Measurements from ENCODE around the gene AIMP1. TPM values are rescaled to one million over a fixed set of nuclear protein-coding genes. Genes with fewer than 3 reads are reported as not detected.

Gene AIMP1
- total and polyA plus RNA-seq, 2 of the 13 experiments (the other 11 are each of a cell fraction or from before 2014, with no cell fraction given): 28.6 to 82.9 TPM

GRCh38 chr4:106373026-106373425, 56.7 kb downstream of the AIMP1 start:
- ChIA-PET CTCF (ENCODE audit: low intra/inter-chr PET ratio, low total read pairs) (no interaction called here), POLR2A (no interaction called here)
- Histone ChIP-seq H3K36me3 (replicated peaks in 1 of 2; ENCODE audit: control insufficient read depth in 1 of 2, insufficient read depth in 2 of 2, low read length in 2 of 2) (no peaks in the 10 kb centered on the region), H3K27ac (ENCODE audit: extremely low read length, insufficient read depth, low read length) (no peak overlapping the region), H3K4me3 (replicated peaks in 1 of 3; ENCODE audit: insufficient read depth in 1 of 3, low read depth in 2 of 3, low read length in 3 of 3) (no peak overlapping the region), H4K20me1 (ENCODE audit: insufficient read depth, low read length) (no peaks in the 10 kb centered on the region), H3K27me3 (ENCODE audit: control insufficient read depth in 1 of 2, insufficient read depth in 2 of 2, low read length in 2 of 2) (no peaks in the 10 kb centered on the region), H3K4me2 (ENCODE audit: low read depth, low read length) (no peak overlapping the region), H3K9me3 (ENCODE audit: low read length) (no peaks in the 10 kb centered on the region), H2AFZ (ENCODE audit: low read length) (no peak overlapping the region), H3K79me2 (ENCODE audit: insufficient read depth, low read length) (no peaks in the 10 kb centered on the region), H3K4me1 (ENCODE audit: insufficient read depth, low read length) (no peaks in the 10 kb centered on the region), H3K9ac (ENCODE audit: insufficient read depth, low read depth, low read length) (no peak overlapping the region)
- DNase-seq (ENCODE audit: low spot score): no peak
- in situ Hi-C loops (cut with HindIII; ENCODE audit: extremely low pct_ligation_motif_present, low pct_unique_long_range_greater_than_20kb) (loop anchor here (25.0 kb wide), 1 partner anchor 439 kb away; no protein-coding TSS in a partner anchor), intact Hi-C loops (cut with micrococcal nuclease; ENCODE audit: unreplicated experiment) (no loop called here)
- no peak for FAIRE-seq
- no TSS peak for BruUV-seq (replicated peaks)
- 46% methylated on average over 3 of the region's 3 CpGs for WGBS (ENCODE audit: low lambda C conversion rate)
- ATAC-seq: no peak
- TF ChIP-seq RCOR2 (CRISPR knock-in tag; IDR thresholded peaks at IDR 0.05) (no peak), ZNF720 (CRISPR knock-in tag; IDR thresholded peaks at IDR 0.05) (no peak), ZNF292 (CRISPR knock-in tag; IDR thresholded peaks at IDR 0.05; ENCODE audit: borderline replicate concordance, low read depth) (no peak), ZBTB33 (CRISPR knock-in tag; IDR thresholded peaks at IDR 0.05) (no peak), ZSCAN5A (CRISPR knock-in tag; IDR thresholded peaks at IDR 0.05; ENCODE audit: borderline replicate concordance) (no peak), ZNF660 (CRISPR knock-in tag; IDR thresholded peaks at IDR 0.05; ENCODE audit: borderline replicate concordance, low read depth) (no peak), ZNF232 (CRISPR knock-in tag; IDR thresholded peaks at IDR 0.05; ENCODE audit: borderline replicate concordance) (no peak), ZNF138 (CRISPR knock-in tag; IDR thresholded peaks at IDR 0.05; ENCODE audit: low read depth) (no peak), ZNF839 (CRISPR knock-in tag; IDR thresholded peaks at IDR 0.05; ENCODE audit: borderline replicate concordance) (no peak), ZNF510 (CRISPR knock-in tag; IDR thresholded peaks at IDR 0.05; ENCODE audit: low read depth) (no peak), IRX3 (CRISPR knock-in tag; IDR thresholded peaks at IDR 0.05; ENCODE audit: borderline replicate concordance, low read depth) (no peak), REL (CRISPR knock-in tag; conservative IDR thresholded peaks at IDR 0.05) (no peak), ONECUT2 (CRISPR knock-in tag; IDR thresholded peaks at IDR 0.05) (no peak), AHDC1 (CRISPR knock-in tag; IDR thresholded peaks at IDR 0.05; ENCODE audit: borderline replicate concordance) (no peak)
- TF ChIP-seq, protein P1, sequence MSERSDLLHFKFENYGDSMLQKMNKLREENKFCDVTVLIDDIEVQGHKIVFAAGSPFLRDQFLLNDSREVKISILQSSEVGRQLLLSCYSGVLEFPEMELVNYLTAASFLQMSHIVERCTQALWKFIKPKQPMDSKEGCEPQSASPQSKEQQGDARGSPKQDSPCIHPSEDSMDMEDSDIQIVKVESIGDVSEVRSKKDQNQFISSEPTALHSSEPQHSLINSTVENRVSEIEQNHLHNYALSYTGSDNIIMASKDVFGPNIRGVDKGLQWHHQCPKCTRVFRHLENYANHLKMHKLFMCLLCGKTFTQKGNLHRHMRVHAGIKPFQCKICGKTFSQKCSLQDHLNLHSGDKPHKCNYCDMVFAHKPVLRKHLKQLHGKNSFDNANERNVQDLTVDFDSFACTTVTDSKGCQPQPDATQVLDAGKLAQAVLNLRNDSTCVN (CRISPR knock-in tag; IDR thresholded peaks at IDR 0.05; ENCODE audit: borderline replicate concordance): no peak

Data from HepG2 (cell line).